GM20000 (cell line): ENCODE results near the gene DIPK1C.

Experiments used
- DNase-seq: peaks from one replicate; pipeline ENCODE4 v3.0.0; 2012; ENCODE audit warnings: low spot score
- TF ChIP-seq, protein P1 (sequence below): IDR thresholded peaks from 2 replicates; pipeline ENCODE4 v1.5.1; 2012; ENCODE audit warnings: mild to moderate bottlenecking, control low read depth; ENCODE audit errors: extremely low read depth, missing control alignments

DIPK1C gene

DNA sequence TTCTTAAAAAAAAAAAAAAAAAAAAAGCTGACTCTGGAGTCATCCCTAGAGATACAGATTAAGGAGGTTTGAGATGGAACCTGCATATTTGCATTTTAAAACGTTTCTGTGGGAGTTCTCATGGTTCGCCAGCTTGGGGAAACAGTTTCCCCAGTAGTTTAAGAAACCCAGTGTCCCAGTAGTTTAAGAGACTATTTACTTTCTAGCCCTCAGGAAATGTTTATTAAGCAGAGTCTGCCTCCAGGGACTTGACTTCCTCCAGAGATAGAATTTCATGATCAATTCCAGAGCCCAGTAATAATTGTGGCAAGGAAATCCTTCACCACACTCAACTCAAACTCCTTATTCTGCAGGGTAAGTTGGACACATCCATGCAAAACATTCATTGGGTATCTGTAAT, 39.1 kb downstream of the DIPK1C start:
- no peak for DNase-seq
- TF ChIP-seq, protein P1, sequence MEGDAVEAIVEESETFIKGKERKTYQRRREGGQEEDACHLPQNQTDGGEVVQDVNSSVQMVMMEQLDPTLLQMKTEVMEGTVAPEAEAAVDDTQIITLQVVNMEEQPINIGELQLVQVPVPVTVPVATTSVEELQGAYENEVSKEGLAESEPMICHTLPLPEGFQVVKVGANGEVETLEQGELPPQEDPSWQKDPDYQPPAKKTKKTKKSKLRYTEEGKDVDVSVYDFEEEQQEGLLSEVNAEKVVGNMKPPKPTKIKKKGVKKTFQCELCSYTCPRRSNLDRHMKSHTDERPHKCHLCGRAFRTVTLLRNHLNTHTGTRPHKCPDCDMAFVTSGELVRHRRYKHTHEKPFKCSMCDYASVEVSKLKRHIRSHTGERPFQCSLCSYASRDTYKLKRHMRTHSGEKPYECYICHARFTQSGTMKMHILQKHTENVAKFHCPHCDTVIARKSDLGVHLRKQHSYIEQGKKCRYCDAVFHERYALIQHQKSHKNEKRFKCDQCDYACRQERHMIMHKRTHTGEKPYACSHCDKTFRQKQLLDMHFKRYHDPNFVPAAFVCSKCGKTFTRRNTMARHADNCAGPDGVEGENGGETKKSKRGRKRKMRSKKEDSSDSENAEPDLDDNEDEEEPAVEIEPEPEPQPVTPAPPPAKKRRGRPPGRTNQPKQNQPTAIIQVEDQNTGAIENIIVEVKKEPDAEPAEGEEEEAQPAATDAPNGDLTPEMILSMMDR = no peak

- TF ChIP-seq, protein P1 = no peak
- DNase-seq = no peak
Observed at GRCh38 chr18:74416124-74416523, 41.0 kb downstream of the DIPK1C start.

- DNase-seq = no peak
- TF ChIP-seq, protein P1 = no peak
Observed at GRCh38 chr18:74414953-74415515, 42.1 kb downstream of the DIPK1C start.

- TF ChIP-seq, protein P1 = no peak
- no peak for DNase-seq
Observed at GRCh38 chr18:74413836-74414235, 43.3 kb downstream of the DIPK1C start.

GRCh38 chr18:74412116-74412880, 44.8 kb downstream of the DIPK1C start:
- TF ChIP-seq, protein P1 = no peak
- DNase-seq = no peak

DNA sequence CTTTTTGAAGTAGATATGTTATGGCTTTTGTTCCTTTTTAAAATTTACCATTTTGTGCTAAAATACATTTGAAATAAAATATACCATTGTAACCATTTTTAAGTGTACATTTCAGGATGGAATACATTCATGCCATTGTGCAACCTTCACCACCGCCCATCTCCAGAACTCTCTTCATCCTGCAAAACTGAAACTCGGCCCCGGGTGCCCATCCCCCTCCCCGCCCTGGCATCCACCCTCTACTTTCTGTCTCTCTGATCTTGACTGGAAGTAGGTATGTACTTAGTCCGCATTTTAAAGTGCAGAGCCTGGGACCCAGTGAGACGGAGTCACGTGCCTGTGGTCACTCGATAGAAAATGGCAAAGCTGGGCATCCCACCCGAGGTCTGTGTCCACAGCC, 45.6 kb downstream of the DIPK1C start:
- DNase-seq = no peak

DNA sequence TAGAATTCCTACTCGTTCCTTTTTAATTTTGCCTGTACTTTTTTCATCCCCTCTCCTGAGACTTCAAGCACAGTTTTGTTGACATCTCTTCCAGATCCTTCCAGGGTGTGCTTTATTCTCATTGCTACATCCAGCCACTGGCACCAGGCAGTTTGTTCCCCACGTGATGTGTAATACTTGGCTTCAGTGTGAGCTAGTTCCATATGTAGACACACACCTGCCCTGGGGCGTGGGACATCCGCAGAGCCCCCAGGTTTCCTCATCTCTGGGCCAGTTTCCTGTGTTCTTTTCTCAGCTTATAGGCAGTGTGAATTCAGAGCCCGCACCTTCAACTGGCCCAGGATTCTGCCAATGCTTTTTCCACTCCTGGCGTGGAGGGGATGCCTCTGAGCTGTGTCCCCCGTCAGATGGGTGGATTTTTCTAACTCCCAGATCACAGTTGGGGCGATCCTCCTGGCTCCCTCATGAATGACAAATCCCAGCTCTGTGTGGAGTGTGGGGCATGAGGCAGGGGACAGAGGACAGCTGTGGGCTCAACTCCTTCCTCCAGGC, 46.6 kb downstream of the DIPK1C start:
- TF ChIP-seq, protein P1 = no peak
- DNase-seq = no peak

More for the DNA sequence above, 45.6 kb downstream of the DIPK1C start:
- TF ChIP-seq, protein P1 = no peak
